KMS-11 (cell line): ENCODE data around the gene KIF1A.

Experiments used
- H2AFZ ChIP-seq: fragments of 200-600 bp; sonication (generic); 2 replicates; pipeline ENCODE4 v1.6.1; 2016; ENCODE audit warnings: antibody characterized with exemption, mixed run types, low read depth
- H3K27ac ChIP-seq: fragments of 200-600 bp; sonication (generic); 2 replicates; pipeline ENCODE4 v1.6.1; 2016; ENCODE audit warnings: mild to moderate bottlenecking, mixed run types
- H3K27me3 ChIP-seq: fragments of 200-600 bp; sonication (generic); 2 replicates; pipeline ENCODE4 v1.6.1; 2017; ENCODE audit warnings: mild to moderate bottlenecking, low read depth, mixed run types, moderate library complexity; ENCODE audit not compliant: insufficient read depth
- H3K36me3 ChIP-seq: fragments of 200-600 bp; sonication (generic); 2 replicates; pipeline ENCODE4 v1.6.1; 2017; ENCODE audit warnings: mild to moderate bottlenecking, mixed run types; ENCODE audit not compliant: insufficient read depth
- H3K4me1 ChIP-seq: fragments of 200-600 bp; sonication (generic); 2 replicates; pipeline ENCODE4 v1.6.1; 2016; ENCODE audit warnings: mild to moderate bottlenecking, low read depth, mixed run types; ENCODE audit not compliant: poor library complexity, severe bottlenecking
- H3K4me2 ChIP-seq: fragments of 200-600 bp; sonication (generic); 2 replicates; pipeline ENCODE4 v1.7.0; 2016; ENCODE audit warnings: mild to moderate bottlenecking, mixed run types
- H3K4me3 ChIP-seq: fragments of 200-600 bp; sonication (generic); IDR thresholded peaks from 2 replicates; pipeline ENCODE4 v1.6.1; 2017; ENCODE audit warnings: low read depth, low read length, mixed read lengths; ENCODE audit not compliant: insufficient read depth
- H3K79me2 ChIP-seq: fragments of 200-600 bp; sonication (generic); 2 replicates; pipeline ENCODE4 v1.6.1; 2016; ENCODE audit warnings: low read depth, mixed run types; ENCODE audit not compliant: insufficient read depth
- H3K9ac ChIP-seq: fragments of 200-600 bp; sonication (generic); 2 replicates; pipeline ENCODE4 v1.6.1; 2016; ENCODE audit warnings: mild to moderate bottlenecking, mixed run types
- H4K20me1 ChIP-seq: fragments of 200-600 bp; sonication (generic); 2 replicates; pipeline ENCODE4 v1.6.1; 2016; ENCODE audit warnings: mild to moderate bottlenecking, mixed run types; ENCODE audit not compliant: insufficient read depth
- TF ChIP-seq, protein P1 (sequence below): fragments of 200-600 bp; sonication (generic); conservative IDR thresholded peaks from 2 replicates; pipeline ENCODE4 v1.6.1; 2017; ENCODE audit warnings: low read depth, mild to moderate bottlenecking, antibody characterized with exemption, low read length, moderate library complexity, mixed read lengths

KIF1A gene

DNA sequence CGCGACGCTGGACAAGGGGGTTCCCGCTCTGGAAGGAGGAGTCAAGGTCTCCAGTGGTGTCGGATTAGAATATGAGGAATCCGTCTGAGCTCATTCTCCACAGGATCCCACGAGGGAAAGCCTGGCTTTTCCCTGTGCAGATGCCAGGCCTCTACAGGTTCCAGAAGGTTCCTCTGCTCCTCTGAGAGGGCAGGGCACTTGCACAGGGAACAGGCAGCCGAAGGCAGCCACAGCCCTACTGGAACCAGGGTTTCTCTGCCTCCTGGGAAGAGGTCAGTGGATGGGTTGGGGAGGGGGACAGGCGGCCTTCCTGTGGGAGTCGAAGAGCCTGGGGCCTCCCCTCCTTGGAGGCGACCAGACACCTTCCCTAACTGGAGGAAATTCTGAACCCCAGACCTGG is 130.0 kb downstream of the KIF1A start:
- no peaks in the 10 kb centered on the region for H4K20me1 ChIP-seq
- H3K4me3 ChIP-seq = no peak overlapping the region
- no peaks in the 10 kb centered on the region for H3K79me2 ChIP-seq
- no peak overlapping the region for H2AFZ ChIP-seq
- H3K4me2 ChIP-seq = no peak overlapping the region
- peaks cover 16% of the 10 kb centered on the region; the same call in 1 of the 2 replicates for H3K27me3 ChIP-seq
- no peak overlapping the region for H3K9ac ChIP-seq
- no peaks in the 10 kb centered on the region for H3K36me3 ChIP-seq
- TF ChIP-seq, protein P1, sequence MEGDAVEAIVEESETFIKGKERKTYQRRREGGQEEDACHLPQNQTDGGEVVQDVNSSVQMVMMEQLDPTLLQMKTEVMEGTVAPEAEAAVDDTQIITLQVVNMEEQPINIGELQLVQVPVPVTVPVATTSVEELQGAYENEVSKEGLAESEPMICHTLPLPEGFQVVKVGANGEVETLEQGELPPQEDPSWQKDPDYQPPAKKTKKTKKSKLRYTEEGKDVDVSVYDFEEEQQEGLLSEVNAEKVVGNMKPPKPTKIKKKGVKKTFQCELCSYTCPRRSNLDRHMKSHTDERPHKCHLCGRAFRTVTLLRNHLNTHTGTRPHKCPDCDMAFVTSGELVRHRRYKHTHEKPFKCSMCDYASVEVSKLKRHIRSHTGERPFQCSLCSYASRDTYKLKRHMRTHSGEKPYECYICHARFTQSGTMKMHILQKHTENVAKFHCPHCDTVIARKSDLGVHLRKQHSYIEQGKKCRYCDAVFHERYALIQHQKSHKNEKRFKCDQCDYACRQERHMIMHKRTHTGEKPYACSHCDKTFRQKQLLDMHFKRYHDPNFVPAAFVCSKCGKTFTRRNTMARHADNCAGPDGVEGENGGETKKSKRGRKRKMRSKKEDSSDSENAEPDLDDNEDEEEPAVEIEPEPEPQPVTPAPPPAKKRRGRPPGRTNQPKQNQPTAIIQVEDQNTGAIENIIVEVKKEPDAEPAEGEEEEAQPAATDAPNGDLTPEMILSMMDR = no peak
- no peaks in the 10 kb centered on the region for H3K4me1 ChIP-seq
- no peak overlapping the region for H3K27ac ChIP-seq

DNA sequence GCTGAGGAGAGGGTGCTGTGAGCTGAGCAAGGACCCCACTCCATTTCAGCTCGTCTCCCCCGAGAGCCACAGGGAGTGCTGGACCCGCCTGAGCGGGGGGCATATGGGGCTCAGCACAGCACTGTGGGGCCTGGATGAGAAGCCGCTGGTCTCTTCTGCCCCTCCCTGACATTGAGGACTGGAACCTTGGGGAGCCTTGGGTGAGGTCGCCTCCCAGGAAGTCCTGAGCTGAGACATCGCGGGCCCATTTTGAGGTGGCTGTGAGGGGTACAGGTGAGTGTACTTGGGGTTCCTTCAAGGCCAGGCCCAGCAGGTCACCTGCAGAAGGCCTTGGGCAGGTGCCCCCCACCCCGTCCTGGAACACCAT is 131.5 kb downstream of the KIF1A start:
- TF ChIP-seq, protein P1 = no peak
- no peaks in the 10 kb centered on the region for H4K20me1 ChIP-seq
- H3K4me3 ChIP-seq = no peak overlapping the region
- H3K4me2 ChIP-seq = no peak overlapping the region
- H3K4me1 ChIP-seq = no peaks in the 10 kb centered on the region
- H3K9ac ChIP-seq = no peak overlapping the region
- no peak overlapping the region for H3K27ac ChIP-seq
- H2AFZ ChIP-seq = no peak overlapping the region
- peaks cover 24% of the 10 kb centered on the region; the same call in 1 of the 2 replicates for H3K27me3 ChIP-seq
- no peaks in the 10 kb centered on the region for H3K79me2 ChIP-seq
- no peaks in the 10 kb centered on the region for H3K36me3 ChIP-seq

GRCh38 chr2:240687741-240688552 is 132.1 kb downstream of the KIF1A start:
- Histone ChIP-seq H3K27me3 (peaks cover 24% of the 10 kb centered on the region; the same call in 1 of the 2 replicates), H3K79me2 (no peaks in the 10 kb centered on the region), H3K4me1 (no peaks in the 10 kb centered on the region), H3K9ac (no peak overlapping the region), H2AFZ (no peak overlapping the region), H3K4me3 (no peak overlapping the region), H4K20me1 (no peaks in the 10 kb centered on the region), H3K4me2 (no peak overlapping the region), H3K36me3 (no peaks in the 10 kb centered on the region), H3K27ac (no peak overlapping the region)
- TF ChIP-seq, protein P1 = no peak

- Histone ChIP-seq H3K4me2 (no peak overlapping the region), H4K20me1 (no peaks in the 10 kb centered on the region), H3K27me3 (peaks cover 24% of the 10 kb centered on the region; the same call in 1 of the 2 replicates), H2AFZ (no peak overlapping the region), H3K79me2 (no peaks in the 10 kb centered on the region), H3K36me3 (no peaks in the 10 kb centered on the region), H3K9ac (no peak overlapping the region), H3K4me3 (no peak overlapping the region), H3K4me1 (no peaks in the 10 kb centered on the region), H3K27ac (no peak overlapping the region)
- TF ChIP-seq, protein P1 = no peak
Observed at GRCh38 chr2:240687045-240687740, 132.8 kb downstream of the KIF1A start.
